ENCODE measurements around the gene MUC5B.

GRCh38 chr11:1251236-1251770 is 28.4 kb downstream of the MUC5B start:
- TF ChIP-seq TAF1 (IDR thresholded peaks at IDR 0.05; ENCODE audit: low read depth, low read length) (no peak), POLR2AphosphoS5 (IDR thresholded peaks at IDR 0.05; ENCODE audit: low read depth, low read length) (no peak), SPI1 (IDR thresholded peaks at IDR 0.05; ENCODE audit: low read depth, low read length) (no peak), POLR2A (IDR thresholded peaks at IDR 0.05; ENCODE audit: low read depth, low read length) (no peak), POU2F2 (IDR thresholded peaks at IDR 0.05; ENCODE audit: low read depth, low read length) (no peak), PAX5 (IDR thresholded peaks at IDR 0.05; ENCODE audit: insufficient read depth, low read length, severe bottlenecking) (no peak)
